ENCODE results near the gene EDN1.

Gene EDN1

GRCh38 chr6:12289933-12290820 lies at the start of gene EDN1:
Gene EDN1 (plus strand): TSS chr6:12290361. CDS start chr6:12290630, 269 bp downstream.
- DNase-seq (ENCODE audit: low read depth in 2 of 2, low spot score in 1 of 2), result no peak

DNA sequence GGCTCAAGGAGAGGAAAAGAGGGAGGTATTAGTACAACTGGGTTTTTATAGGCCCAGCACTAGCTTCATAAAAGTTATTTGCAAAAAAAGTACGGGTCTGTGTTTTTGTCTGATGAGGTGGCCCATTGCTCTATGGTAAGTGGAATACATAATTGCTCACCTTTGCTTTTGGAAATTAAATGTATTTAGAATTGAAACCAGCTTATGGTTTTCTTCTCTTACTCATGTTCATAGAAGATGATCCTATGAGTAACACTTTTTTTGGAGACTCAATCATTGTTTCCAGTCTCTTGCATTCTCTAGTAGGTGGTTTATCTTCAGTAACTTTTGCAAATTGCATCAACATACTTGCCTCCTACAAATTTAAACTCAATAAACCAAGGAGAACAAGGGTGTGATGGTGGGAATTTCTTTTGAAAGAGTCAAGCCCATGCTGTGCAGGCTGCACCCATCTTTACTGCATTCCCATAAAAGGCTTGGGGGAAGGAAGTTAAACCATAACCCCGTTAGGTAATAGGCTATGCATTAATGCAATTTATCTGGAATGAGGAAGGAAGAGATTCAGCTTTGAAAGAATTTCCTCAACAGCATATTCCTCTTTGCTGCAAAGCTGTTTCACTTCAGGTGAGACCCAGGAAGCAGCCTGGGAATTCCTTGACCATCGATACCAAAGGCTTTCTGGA lies 48.5 kb upstream of the EDN1 start:
- DNase-seq (ENCODE audit: low read depth in 2 of 2, low spot score in 1 of 2), result no peak

DNA sequence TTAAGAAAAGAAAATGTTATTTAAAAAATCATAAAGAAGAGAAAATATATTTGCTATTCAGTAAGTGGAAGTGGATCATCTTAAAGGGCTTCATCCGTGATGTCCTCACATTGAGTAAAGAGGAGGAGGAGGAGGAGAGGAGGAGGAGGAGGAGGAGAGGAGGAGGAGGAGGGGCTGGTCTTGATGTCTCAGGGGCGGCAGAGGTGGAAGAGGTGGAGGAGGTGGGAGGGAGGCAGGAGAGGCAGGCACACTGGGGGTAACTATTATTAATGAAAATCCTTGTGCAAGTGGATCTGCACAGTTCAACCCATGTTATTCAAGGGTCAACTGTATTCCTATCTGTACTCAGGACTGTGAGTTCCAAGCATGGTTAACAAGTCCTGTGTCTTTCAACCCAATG lies 47.0 kb upstream of the EDN1 start:
- no peak for DNase-seq (ENCODE audit: low read depth in 2 of 2, low spot score in 1 of 2)

DNA sequence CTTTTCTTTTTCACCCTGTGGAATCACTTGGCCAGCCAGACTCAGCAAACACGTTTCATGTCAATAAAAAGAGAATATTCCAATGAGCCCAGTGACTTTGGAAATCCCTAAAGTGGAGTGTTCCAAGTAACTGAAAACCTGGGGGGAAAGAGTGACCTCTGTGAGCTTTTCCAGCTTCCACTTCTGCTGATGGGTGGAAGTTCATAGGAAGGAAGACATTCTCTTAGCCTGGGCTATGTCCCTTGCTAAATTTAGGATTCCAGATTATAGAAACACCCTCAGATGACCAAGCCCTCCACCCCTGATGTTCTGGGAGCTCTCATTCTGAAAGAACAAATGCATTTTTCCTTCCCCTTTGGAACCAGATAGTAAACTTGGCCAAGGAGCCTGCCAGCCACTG lies 44.8 kb upstream of the EDN1 start:
- DNase-seq (ENCODE audit: low read depth in 2 of 2, low spot score in 1 of 2), result no peak

DNA sequence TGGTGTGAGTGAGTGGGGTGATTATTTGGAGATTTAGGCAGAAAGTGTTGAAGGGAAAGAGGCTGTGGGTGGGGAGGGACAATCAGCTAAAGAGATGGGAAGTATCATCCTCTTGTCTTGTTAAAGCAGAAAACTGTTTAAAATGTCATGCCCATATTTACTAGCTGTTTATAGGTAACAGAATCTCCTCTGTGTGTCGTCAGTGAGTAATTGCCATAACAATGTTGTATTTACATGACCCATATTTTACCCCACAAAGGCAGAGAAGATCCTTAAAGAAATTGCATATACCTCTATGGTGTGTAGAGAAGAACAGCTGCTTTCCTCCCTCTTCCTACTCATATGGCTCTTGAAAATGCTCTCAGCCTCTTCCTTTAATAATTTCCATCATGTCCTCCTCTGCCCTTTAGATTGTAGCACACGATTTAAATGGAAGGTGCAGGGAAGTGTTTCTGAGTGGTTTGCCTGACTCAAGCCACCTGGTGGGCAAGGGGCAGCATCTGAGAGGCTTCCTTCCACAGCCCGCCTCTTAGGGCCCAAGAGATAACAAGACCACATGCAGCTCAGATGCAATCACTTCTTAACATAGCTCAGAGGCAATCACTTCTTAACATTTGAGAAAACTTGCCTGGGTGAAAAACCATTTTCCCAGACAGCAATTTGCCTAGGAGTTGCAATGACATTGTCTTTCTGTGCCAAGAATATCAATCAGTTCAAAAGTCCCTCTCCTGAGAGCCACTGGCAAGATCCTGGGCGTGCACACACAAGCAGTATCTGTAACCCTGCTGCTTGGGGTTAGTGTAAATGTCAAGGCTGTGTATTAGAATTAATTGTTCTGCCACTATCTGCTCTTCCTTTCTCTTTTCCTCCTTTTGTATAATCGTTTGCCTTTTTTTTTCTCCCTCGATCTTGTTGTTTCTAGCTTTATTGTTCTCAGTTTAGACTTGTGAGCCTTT lies 44.1 kb upstream of the EDN1 start:
- no peak for DNase-seq (ENCODE audit: low read depth in 2 of 2, low spot score in 1 of 2)

- no peak for DNase-seq (ENCODE audit: low read depth in 2 of 2, low spot score in 1 of 2)
These were observed 43.3 kb upstream of the EDN1 start for GRCh38 chr6:12246900-12247299.

DNA sequence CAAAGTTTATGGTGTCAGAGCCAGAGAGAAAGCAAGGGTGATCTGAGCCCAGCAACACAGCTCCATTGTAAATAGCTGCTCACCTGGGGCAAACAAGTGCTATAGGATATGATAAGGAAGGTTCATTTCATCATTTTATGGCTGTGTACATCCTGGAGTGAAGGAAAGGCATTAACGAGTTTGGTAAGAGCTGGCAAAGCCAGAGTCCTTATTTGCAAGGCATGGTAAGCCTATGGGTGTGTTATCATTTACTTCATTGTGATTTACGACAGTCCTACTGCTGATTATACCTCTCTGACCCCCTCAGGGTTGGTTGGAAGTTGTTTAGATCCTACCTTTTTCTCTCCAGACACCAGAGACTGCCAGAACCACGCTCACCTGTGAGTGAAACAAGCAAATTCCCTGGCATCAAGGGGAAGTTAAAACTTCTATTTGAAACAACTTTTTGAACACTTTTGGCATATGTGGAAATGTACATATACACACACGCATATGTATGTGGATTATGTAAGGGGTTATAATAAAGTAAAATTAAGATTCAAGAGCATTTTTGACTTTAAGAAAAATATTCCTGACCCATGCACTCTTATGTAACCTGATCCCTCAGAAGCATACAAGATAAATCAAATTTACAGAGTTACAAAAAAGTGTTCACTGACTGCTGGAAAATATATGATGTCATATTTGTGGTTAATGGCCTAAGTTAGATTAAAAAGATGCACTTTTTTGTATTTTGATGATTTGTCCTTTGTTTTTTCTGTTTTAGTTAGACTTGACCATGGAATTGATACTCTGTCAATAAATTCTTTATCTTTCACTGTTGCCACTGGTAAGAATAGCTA lies 40.4 kb upstream of the EDN1 start:
- no peak for DNase-seq (ENCODE audit: low read depth in 2 of 2, low spot score in 1 of 2)

DNA sequence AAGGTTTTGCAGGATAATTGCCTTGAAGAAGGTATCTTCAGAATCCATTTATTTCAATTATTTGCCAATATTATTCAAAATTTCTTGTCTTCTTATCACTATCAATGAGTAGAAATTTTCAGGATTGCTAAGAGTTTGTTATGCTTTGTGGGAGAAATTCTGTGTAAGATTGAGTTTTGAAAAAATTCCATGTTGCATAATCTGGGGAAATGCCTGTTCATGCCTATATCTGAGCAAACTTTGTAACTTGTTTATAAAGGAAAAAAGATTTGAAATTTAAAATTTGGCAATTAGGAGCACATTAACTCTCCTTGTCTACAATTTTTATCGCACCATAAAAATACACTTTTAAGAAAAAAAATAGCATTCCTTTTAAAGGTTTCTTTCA lies 39.8 kb upstream of the EDN1 start:
- no peak for DNase-seq (ENCODE audit: low read depth in 2 of 2, low spot score in 1 of 2)

DNA sequence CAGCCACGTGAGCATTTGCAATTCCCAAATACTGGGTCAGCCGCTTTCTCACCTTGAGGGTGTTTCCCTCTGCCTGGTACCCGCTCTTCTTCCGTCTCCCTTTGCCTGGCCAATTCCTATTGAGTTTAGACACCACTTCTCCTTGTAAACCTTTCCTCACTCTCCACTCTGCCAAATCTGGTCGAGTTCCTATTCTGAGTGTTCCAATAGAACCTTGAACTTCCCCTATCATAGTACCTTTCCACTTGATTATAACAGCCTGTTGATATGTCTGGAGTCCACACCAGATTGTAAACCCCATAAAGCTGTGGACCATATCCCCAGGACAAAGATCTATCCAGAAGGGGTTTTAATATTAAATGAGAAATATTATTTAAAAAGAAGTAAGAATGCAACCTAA lies 36.0 kb upstream of the EDN1 start:
- DNase-seq (ENCODE audit: low read depth in 2 of 2, low spot score in 1 of 2), result no peak

GRCh38 chr6:12258191-12258590 lies 32.0 kb upstream of the EDN1 start:
- no peak for DNase-seq (ENCODE audit: low read depth in 2 of 2, low spot score in 1 of 2)

GRCh38 chr6:12258591-12259075 lies 31.5 kb upstream of the EDN1 start:
- no peak for DNase-seq (ENCODE audit: low read depth in 2 of 2, low spot score in 1 of 2)

DNA sequence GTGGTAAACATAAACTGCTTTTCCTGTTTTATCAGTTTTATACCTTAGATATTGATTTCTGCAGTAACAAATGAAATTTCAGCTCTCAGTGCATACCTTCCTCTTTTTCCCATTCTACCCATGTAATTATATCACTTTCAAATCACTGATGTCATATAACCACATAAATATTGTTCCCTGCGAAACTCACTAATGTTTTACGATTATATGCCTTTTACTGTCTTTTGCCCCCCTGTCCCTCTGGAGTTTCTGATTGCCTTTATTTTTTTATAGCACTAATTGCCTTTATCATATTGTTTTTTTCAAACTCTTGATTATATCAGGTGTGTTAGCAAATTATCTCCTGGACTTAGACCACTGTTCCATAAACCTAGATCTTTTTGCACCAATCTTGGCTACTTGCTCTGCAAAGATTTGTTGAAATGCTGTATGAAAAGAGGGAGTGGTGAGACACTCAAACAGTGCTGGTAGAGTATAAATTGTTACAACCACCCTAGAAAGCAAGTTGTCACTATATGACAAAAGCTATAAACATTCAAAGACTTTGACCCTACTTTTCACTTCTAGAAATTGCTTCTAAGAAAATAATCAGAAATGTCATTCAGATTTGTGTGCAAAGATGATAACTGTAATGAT lies 29.6 kb upstream of the EDN1 start:
- DNase-seq (ENCODE audit: low read depth in 2 of 2, low spot score in 1 of 2), result no peak

- DNase-seq (ENCODE audit: low read depth in 2 of 2, low spot score in 1 of 2), result no peak
These were observed 28.7 kb upstream of the EDN1 start for GRCh38 chr6:12261502-12261901.

GRCh38 chr6:12262236-12263061 lies 27.7 kb upstream of the EDN1 start:
- DNase-seq (ENCODE audit: low read depth in 2 of 2, low spot score in 1 of 2), result no peak

- no peak for DNase-seq (ENCODE audit: low read depth in 2 of 2, low spot score in 1 of 2)
These were observed 26.8 kb upstream of the EDN1 start for GRCh38 chr6:12263403-12263802.

- no peak for DNase-seq (ENCODE audit: low read depth in 2 of 2, low spot score in 1 of 2)
These were observed 25.5 kb upstream of the EDN1 start for GRCh38 chr6:12264671-12265070.

- DNase-seq (ENCODE audit: low read depth in 2 of 2, low spot score in 1 of 2), result no peak
These were observed 24.9 kb upstream of the EDN1 start for GRCh38 chr6:12265296-12265695.

DNA sequence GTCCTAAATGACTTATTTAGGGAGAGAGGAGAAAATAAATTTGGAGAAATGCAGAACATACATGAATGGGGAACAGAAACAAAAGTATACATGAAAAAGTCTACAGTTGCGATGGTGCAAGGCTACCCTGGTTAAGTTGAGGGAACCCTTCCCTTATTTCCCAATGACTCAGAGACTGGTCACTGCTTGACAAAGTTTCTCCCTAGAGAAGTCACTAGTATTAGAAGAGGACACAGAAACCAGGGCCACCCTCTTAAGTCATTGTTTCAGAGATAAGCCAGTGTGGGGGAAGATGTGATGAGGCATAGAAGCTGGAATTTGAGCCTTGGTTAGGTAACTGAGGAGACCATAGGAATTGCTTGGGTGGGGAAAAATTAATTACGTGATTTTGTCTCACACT lies 24.4 kb upstream of the EDN1 start:
- no peak for DNase-seq (ENCODE audit: low read depth in 2 of 2, low spot score in 1 of 2)

- DNase-seq (ENCODE audit: low read depth in 2 of 2, low spot score in 1 of 2), result no peak
These were observed 23.6 kb upstream of the EDN1 start for GRCh38 chr6:12266571-12266970.
